DND-41 (cell line): ENCODE data around the gene TMEM9.
A peak's percentile ranks its signal among the peaks of the same experiment; 100 is the strongest.

Experiments used
- EZH2 ChIP-seq: IDR thresholded peaks from 3 replicates; pipeline ENCODE4 v1.6.1; 2012; ENCODE audit warnings: borderline replicate concordance, low read depth, mild to moderate bottlenecking, moderate library complexity, low read length, inconsistent platforms; ENCODE audit not compliant: severe bottlenecking
- TF ChIP-seq, protein P1 (sequence below): IDR thresholded peaks from 2 replicates; pipeline ENCODE4 v1.5.1; 2012; ENCODE audit warnings: borderline replicate concordance, low read length, moderate library complexity, mild to moderate bottlenecking; ENCODE audit not compliant: poor library complexity, severe bottlenecking; ENCODE audit errors: extremely low read depth

DNA sequence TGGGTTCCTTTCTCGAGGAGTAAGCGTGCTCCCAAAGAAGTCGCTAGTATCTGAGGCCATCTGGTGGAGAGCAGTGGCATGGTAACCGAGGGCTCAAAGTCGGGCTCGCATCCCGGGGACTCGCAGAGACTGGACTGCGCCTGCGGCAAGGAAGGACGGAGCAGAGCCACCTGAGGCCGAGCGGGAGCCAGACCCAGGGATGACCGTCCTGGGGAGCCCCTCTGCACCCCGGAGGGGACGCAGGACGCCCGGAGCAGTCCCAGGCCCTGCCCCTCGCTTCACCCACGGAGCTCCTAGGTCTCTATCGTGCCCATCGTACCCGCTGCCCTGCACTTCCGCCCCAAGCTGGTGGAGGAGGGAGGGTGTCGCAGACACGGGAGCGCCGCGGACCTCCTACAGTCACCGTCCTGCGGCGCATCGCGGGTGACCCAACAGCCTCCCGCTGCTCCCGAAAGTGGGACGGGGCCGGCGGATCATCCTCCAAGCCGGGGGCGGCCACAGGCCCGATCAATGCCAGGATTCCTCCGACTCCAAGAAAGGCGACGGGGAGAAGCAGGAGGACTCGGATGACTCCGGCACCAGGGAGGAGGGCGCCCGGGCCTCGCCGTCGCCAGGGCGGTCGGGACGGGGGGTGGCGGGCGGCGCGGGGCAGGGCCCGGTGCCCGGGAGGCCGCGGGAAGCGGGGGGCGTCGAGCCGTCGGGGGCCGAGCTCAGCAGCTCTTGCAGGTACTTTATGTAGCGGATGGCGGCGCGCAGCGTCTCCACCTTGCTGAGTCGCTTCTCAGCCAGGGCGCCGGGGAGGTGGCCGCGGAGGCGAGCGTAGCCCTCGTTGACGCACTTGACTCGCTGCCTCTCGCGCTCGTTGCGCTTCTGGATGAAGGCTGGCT, 39.8 kb downstream of the TMEM9 start:
- TF ChIP-seq, protein P1, sequence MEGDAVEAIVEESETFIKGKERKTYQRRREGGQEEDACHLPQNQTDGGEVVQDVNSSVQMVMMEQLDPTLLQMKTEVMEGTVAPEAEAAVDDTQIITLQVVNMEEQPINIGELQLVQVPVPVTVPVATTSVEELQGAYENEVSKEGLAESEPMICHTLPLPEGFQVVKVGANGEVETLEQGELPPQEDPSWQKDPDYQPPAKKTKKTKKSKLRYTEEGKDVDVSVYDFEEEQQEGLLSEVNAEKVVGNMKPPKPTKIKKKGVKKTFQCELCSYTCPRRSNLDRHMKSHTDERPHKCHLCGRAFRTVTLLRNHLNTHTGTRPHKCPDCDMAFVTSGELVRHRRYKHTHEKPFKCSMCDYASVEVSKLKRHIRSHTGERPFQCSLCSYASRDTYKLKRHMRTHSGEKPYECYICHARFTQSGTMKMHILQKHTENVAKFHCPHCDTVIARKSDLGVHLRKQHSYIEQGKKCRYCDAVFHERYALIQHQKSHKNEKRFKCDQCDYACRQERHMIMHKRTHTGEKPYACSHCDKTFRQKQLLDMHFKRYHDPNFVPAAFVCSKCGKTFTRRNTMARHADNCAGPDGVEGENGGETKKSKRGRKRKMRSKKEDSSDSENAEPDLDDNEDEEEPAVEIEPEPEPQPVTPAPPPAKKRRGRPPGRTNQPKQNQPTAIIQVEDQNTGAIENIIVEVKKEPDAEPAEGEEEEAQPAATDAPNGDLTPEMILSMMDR: peak; percentile 83
- no peak for TF ChIP-seq EZH2
